OCI-LY7 (cell line): Measurements from ENCODE around the gene KCNC1. TPM values are rescaled to one million over a fixed set of nuclear protein-coding genes. Genes with fewer than 3 reads are reported as not detected.

ENCODE experiments used
- BruUV-seq: library from RNA; stranded (reverse); fragments of 400-500 nt; replicated peaks from 2 replicates; lab custom pipeline; 2021; lab: Mats Ljungman, UMichigan
- CTCF ChIA-PET: fragments of 300-600 bp; sonication (Branson Sonifier 250); formaldehyde crosslinking; loops from one replicate; lab custom pipeline; 2022; ENCODE audit warnings: antibody characterized with exemption; ENCODE audit not compliant: unreplicated experiment; lab: Charles Lee
- POLR2A ChIA-PET: fragments of 300-600 bp; sonication (Branson Sonifier 250); formaldehyde crosslinking; loops from one replicate; lab custom pipeline; 2022; ENCODE audit warnings: antibody characterized with exemption; lab: Charles Lee
- DNase-seq: peaks from one replicate; pipeline ENCODE4 v3.0.0-alpha.2; 2015; ENCODE audit warnings: low spot score
- H2AFZ ChIP-seq: fragments of 200-600 bp; sonication (generic), shearing (Covaris generic); 2 replicates; pipeline ENCODE4 v1.6.1; 2014; ENCODE audit warnings: mild to moderate bottlenecking, antibody characterized with exemption, low read length, moderate library complexity
- H3K27ac ChIP-seq: fragments of 200-600 bp; sonication (generic); 2 replicates; pipeline ENCODE4 v1.5.1; 2014; ENCODE audit warnings: mixed run types, low read depth, mild to moderate bottlenecking, moderate library complexity, low read length, inconsistent platforms; ENCODE audit not compliant: poor library complexity, severe bottlenecking
- H3K36me3 ChIP-seq: fragments of 200-600 bp; sonication (generic); 2 replicates; pipeline ENCODE4 v1.6.1; 2014; ENCODE audit warnings: mild to moderate bottlenecking, antibody characterized with exemption, low read length, moderate library complexity, mixed read lengths; ENCODE audit not compliant: insufficient read depth
- H3K4me1 ChIP-seq: fragments of 200-600 bp; sonication (generic); 2 replicates; pipeline ENCODE4 v1.5.1; 2014; ENCODE audit warnings: mild to moderate bottlenecking, low read length; ENCODE audit not compliant: insufficient read depth, poor library complexity, severe bottlenecking
- H3K4me2 ChIP-seq: fragments of 200-600 bp; sonication (generic); 2 replicates; pipeline ENCODE4 v1.6.1; 2014; ENCODE audit warnings: mild to moderate bottlenecking, low read length
- H3K4me3 ChIP-seq: fragments of 200-600 bp; sonication (generic); 2 replicates; pipeline ENCODE4 v1.5.1; 2014; ENCODE audit warnings: mild to moderate bottlenecking, low read depth, low read length; ENCODE audit not compliant: poor library complexity, severe bottlenecking
- H3K79me2 ChIP-seq: fragments of 200-600 bp; sonication (generic); 2 replicates; pipeline ENCODE4 v1.6.1; 2016; ENCODE audit warnings: low read depth, mild to moderate bottlenecking, low read length, moderate library complexity, mixed read lengths; ENCODE audit not compliant: insufficient read depth
- H3K9me2 ChIP-seq: fragments of 200-600 bp; sonication (generic); 2 replicates; pipeline ENCODE4 v1.6.1; 2016; ENCODE audit warnings: mild to moderate bottlenecking, low read length, mixed read lengths; ENCODE audit not compliant: insufficient read depth
- H3K9me3 ChIP-seq: fragments of 200-600 bp; sonication (generic); 2 replicates; pipeline ENCODE4 v1.6.1; 2014; ENCODE audit warnings: mild to moderate bottlenecking, mixed run types, low read length, mixed read lengths
- H4K20me1 ChIP-seq: fragments of 200-600 bp; sonication (generic); 2 replicates; pipeline ENCODE4 v1.6.1; 2014; ENCODE audit warnings: mild to moderate bottlenecking, antibody characterized with exemption, low read length, moderate library complexity, mixed read lengths; ENCODE audit not compliant: insufficient read depth
- EZH2phosphoT487 ChIP-seq: fragments of 200-600 bp; sonication (generic); IDR thresholded peaks from 2 replicates; pipeline ENCODE4 v1.6.1; 2018; ENCODE audit warnings: low read depth, borderline replicate concordance, mild to moderate bottlenecking, mixed run types, antibody characterized with exemption, low read length, moderate library complexity, mixed read lengths
- intact Hi-C: fragments of 100-400 bp; cut with micrococcal nuclease; formaldehyde crosslinking; loops from one replicate; pipeline ENCODE4 v1.10.0; 2022; ENCODE audit not compliant: unreplicated experiment
- total RNA-seq, 2 experiments: library from RNA; depleted of rRNA in 1 of 2; stranded (reverse); fragments of >200 nt in 1 of 2; shearing (Covaris generic) in 1 of 2; gene quantifications; 2 replicates each; pipeline ENCODE4 v1.2.3, GENCODE V29; 2014 to 2022
- TF ChIP-seq, protein P1 (sequence below): fragments of 200-600 bp; sonication (generic); conservative IDR thresholded peaks from 2 replicates; pipeline ENCODE4 v1.5.1; 2014; ENCODE audit warnings: mild to moderate bottlenecking, antibody characterized with exemption, low read length, moderate library complexity, mixed read lengths

The KCNC1 gene
- total RNA-seq, 2 experiments from 2014 or later: not detected

DNA sequence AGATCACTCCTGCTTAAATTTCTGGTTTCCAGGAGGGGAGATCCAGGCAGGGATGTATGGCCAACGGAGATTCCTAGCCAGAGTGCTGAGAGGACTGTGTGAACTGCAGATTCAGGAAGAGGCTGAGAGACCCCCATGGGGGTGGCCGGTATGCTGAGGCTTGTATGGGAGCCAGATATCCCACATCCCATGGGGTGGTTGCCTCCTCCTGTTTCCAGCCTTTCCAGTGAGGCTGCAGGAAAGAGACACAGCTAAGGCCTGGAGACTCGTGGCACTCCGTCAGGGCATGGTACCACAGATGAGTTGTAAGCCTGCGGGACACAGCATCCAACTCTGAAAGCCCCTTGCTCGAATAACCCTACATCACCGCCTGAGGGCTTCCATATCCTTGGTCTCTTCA, 16.6 kb upstream of the KCNC1 start:
- POLR2A ChIA-PET: interaction anchor here (0.5 kb wide), 1 partner anchor 223 kb away, joined by 4 read pairs; no protein-coding TSS in a partner anchor
- intact Hi-C loops: no loop called here
- CTCF ChIA-PET: no interaction called here

DNA sequence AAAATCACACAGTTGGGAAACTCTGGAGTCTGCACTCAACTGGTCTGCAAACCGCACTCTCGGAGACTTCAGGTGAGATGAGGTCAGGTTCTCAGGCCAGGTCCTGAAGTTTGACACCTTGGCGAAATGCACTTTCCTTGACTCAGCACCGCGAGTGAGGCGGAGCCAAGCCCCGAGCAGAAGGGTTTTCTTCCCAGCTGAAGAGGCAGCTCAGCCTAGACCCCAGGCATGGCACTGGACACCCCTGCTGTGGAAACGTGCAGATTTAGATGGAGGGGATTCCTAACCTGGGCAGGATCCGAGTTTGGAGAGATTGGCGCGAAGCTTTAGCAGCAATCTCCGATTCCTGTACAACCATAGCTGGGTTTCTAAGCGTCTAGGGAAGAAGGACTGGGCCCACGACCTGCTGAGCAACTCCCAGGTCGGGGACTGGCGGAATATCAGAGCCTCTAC, 16.0 kb upstream of the KCNC1 start:
- Histone ChIP-seq H3K4me3 (no peak overlapping the region), H4K20me1 (no peaks in the 10 kb centered on the region), H3K4me2 (no peak overlapping the region), H3K9me2 (no peaks in the 10 kb centered on the region), H2AFZ (no peak overlapping the region), H3K36me3 (no peaks in the 10 kb centered on the region), H3K27ac (no peak overlapping the region), H3K4me1 (no peaks in the 10 kb centered on the region), H3K79me2 (no peaks in the 10 kb centered on the region), H3K9me3 (no peaks in the 10 kb centered on the region)
- BruUV-seq: no TSS peak
- intact Hi-C loops: no loop called here
- no peak for DNase-seq
- TF ChIP-seq, protein P1, sequence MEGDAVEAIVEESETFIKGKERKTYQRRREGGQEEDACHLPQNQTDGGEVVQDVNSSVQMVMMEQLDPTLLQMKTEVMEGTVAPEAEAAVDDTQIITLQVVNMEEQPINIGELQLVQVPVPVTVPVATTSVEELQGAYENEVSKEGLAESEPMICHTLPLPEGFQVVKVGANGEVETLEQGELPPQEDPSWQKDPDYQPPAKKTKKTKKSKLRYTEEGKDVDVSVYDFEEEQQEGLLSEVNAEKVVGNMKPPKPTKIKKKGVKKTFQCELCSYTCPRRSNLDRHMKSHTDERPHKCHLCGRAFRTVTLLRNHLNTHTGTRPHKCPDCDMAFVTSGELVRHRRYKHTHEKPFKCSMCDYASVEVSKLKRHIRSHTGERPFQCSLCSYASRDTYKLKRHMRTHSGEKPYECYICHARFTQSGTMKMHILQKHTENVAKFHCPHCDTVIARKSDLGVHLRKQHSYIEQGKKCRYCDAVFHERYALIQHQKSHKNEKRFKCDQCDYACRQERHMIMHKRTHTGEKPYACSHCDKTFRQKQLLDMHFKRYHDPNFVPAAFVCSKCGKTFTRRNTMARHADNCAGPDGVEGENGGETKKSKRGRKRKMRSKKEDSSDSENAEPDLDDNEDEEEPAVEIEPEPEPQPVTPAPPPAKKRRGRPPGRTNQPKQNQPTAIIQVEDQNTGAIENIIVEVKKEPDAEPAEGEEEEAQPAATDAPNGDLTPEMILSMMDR: no peak
- no peak for TF ChIP-seq EZH2phosphoT487
- POLR2A ChIA-PET: no interaction called here
- CTCF ChIA-PET: no interaction called here

More for the DNA sequence above, 16.6 kb upstream of the KCNC1 start:
- no peak for DNase-seq
- Histone ChIP-seq H2AFZ (no peak overlapping the region), H3K9me3 (no peaks in the 10 kb centered on the region), H3K27ac (no peak overlapping the region), H3K36me3 (no peaks in the 10 kb centered on the region), H3K79me2 (no peaks in the 10 kb centered on the region), H4K20me1 (no peaks in the 10 kb centered on the region), H3K4me1 (no peaks in the 10 kb centered on the region), H3K9me2 (no peaks in the 10 kb centered on the region), H3K4me3 (no peak overlapping the region), H3K4me2 (no peak overlapping the region)
- no peak for TF ChIP-seq EZH2phosphoT487
- TF ChIP-seq, protein P1: no peak
- no TSS peak for BruUV-seq

DNA sequence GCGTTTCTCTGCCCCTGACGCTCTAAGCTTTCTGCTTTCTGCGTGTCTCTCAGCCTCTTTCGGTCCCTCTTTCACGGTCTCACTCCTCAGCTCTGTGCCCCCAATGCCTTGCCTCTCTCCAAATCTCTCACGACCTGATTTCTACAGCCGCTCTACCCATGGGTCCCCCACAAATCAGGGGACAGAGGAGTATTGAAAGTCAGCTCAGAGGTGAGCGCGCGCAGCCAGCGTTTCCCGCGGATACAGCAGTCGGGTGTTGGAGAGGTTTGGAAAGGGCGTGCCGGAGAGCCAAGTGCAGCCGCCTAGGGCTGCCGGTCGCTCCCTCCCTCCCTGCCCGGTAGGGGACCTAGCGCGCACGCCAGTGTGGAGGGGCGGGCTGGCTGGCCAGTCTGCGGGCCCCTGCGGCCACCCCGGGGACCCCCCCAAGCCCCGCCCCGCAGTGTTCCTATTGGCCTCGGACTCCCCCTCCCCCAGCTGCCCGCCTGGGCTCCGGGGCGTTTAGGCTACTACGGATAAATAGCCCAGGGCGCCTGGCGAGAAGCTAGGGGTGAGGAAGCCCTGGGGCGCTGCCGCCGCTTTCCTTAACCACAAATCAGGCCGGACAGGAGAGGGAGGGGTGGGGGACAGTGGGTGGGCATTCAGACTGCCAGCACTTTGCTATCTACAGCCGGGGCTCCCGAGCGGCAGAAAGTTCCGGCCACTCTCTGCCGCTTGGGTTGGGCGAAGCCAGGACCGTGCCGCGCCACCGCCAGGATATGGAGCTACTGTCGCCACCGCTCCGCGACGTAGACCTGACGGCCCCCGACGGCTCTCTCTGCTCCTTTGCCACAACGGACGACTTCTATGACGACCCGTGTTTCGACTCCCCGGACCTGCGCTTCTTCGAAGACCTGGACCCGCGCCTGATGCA, 15.3 kb upstream of the KCNC1 start, which contains the start of gene MYOD1:
Gene MYOD1 (plus strand): TSS at position 544 of the 910 bp plus-strand sequence. CDS start 212 bp downstream, at position 756.
- TF ChIP-seq, protein P1: no peak
- intact Hi-C loops: no loop called here
- H3K36me3 ChIP-seq: no peaks in the 10 kb centered on the region
- BruUV-seq: no TSS peak
- no peak within 1 kb of the TSS for H3K4me2 ChIP-seq
- no peak for DNase-seq
- H3K9me3 ChIP-seq: no peaks in the 10 kb centered on the region
- H3K27ac ChIP-seq: no peak within 1 kb of the TSS
- ChIA-PET POLR2A (no interaction called here), CTCF (no interaction called here)
- H3K9me2 ChIP-seq: no peaks in the 10 kb centered on the region
- H3K4me1 ChIP-seq: no peaks in the 10 kb centered on the region
- no peaks in the 10 kb centered on the region for H3K79me2 ChIP-seq
- no peaks in the 10 kb centered on the region for H4K20me1 ChIP-seq
- H3K4me3 ChIP-seq: no peak within 1 kb of the TSS
- H2AFZ ChIP-seq: no peak within 1 kb of the TSS
